Prostate gland (tissue), 2 donors: ENCODE results near the gene RESF1.

Experiments
- POLR2A ChIP-seq: fragments of 450-650 bp; IDR thresholded peaks from one replicate; pipeline ENCODE4 v1.6.1; 2016; ENCODE audit warnings: antibody characterized with exemption, mild to moderate bottlenecking
- POLR2AphosphoS5 ChIP-seq: sonication (generic); formaldehyde crosslinking; IDR thresholded peaks from one replicate; pipeline ENCODE4 v1.6.1; 2017; ENCODE audit warnings: antibody characterized with exemption
- TF ChIP-seq, protein P1 (sequence below), 4 experiments: fragments of 200-600 bp in 2 of 4; fragments of 450-650 bp in 2 of 4; sonication (generic) in 2 of 4; IDR thresholded peaks; 1 replicate in 3 of 4; 2 replicates in 1 of 4; pipeline ENCODE4 v1.5.1; 2016 to 2019; ENCODE audit warnings: antibody characterized with exemption in 4 of 4, mild to moderate bottlenecking in 2 of 4, moderate library complexity in 2 of 4

DNA sequence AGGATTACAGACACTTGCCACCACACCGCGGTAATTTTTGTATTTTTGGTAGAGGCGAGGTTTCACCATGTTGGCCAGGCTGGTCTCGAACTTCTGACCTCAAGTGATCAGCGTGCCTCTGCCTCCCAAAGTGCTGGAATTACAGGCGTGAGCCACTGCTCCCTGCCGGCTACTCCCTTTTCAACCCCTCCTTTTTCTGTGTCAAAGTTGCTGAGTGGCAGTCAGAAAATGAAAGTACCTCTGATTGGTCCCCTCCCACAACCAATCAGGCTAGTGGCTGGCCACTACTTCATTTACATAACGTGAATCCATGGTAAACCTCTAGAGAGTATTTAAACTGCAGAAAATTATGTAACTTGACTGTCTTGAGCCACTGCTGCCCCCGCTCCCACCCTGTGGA lies 5.9 kb downstream of the RESF1 start:
- TF ChIP-seq POLR2A (no peak), POLR2AphosphoS5 (no peak)
- TF ChIP-seq, protein P1, sequence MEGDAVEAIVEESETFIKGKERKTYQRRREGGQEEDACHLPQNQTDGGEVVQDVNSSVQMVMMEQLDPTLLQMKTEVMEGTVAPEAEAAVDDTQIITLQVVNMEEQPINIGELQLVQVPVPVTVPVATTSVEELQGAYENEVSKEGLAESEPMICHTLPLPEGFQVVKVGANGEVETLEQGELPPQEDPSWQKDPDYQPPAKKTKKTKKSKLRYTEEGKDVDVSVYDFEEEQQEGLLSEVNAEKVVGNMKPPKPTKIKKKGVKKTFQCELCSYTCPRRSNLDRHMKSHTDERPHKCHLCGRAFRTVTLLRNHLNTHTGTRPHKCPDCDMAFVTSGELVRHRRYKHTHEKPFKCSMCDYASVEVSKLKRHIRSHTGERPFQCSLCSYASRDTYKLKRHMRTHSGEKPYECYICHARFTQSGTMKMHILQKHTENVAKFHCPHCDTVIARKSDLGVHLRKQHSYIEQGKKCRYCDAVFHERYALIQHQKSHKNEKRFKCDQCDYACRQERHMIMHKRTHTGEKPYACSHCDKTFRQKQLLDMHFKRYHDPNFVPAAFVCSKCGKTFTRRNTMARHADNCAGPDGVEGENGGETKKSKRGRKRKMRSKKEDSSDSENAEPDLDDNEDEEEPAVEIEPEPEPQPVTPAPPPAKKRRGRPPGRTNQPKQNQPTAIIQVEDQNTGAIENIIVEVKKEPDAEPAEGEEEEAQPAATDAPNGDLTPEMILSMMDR (IDR thresholded peaks at IDR 0.05): no peak
